DLD1 (cell line): ENCODE measurements around the gene MAP3K19.
"Not testable (repeated sequence)": the region's sequence is repeated elsewhere in the genome, so short reads cannot be mapped to it uniquely, and the experiment has no call there.

Experiments
- in situ Hi-C: cut with HindIII; loops from 2 replicates; pipeline ENCODE4 v1.10.0; 2017; ENCODE audit warnings: low sequenced_read_pairs

The MAP3K19 gene, protein sequence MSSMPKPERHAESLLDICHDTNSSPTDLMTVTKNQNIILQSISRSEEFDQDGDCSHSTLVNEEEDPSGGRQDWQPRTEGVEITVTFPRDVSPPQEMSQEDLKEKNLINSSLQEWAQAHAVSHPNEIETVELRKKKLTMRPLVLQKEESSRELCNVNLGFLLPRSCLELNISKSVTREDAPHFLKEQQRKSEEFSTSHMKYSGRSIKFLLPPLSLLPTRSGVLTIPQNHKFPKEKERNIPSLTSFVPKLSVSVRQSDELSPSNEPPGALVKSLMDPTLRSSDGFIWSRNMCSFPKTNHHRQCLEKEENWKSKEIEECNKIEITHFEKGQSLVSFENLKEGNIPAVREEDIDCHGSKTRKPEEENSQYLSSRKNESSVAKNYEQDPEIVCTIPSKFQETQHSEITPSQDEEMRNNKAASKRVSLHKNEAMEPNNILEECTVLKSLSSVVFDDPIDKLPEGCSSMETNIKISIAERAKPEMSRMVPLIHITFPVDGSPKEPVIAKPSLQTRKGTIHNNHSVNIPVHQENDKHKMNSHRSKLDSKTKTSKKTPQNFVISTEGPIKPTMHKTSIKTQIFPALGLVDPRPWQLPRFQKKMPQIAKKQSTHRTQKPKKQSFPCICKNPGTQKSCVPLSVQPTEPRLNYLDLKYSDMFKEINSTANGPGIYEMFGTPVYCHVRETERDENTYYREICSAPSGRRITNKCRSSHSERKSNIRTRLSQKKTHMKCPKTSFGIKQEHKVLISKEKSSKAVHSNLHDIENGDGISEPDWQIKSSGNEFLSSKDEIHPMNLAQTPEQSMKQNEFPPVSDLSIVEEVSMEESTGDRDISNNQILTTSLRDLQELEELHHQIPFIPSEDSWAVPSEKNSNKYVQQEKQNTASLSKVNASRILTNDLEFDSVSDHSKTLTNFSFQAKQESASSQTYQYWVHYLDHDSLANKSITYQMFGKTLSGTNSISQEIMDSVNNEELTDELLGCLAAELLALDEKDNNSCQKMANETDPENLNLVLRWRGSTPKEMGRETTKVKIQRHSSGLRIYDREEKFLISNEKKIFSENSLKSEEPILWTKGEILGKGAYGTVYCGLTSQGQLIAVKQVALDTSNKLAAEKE (N-terminal part only)

DNA sequence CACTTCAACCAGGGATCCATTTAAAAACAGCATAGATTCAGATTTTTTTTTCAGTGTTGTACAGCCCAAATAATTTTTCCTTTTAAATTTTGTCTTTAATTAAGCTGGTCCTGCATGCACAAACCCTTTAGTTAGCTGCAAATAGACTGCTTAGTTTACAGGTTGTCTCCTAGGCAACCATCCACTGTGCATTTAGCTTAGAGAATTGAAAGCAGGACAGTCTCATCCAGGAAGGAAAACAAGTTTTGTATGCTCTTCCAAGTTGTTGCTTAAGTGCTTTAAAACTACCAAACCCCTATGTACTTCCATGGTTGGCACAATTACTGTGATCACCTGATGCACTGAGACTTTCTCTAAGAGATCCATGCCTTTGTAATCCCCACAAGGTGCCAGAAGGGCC lies at the start of gene MAP3K19:
TSS of gene MAP3K19 (minus strand) at position 148 of the 400 bp plus-strand sequence. CDS start 22,800 bp downstream, outside the sequence.
- in situ Hi-C loops: no loop called here

DNA sequence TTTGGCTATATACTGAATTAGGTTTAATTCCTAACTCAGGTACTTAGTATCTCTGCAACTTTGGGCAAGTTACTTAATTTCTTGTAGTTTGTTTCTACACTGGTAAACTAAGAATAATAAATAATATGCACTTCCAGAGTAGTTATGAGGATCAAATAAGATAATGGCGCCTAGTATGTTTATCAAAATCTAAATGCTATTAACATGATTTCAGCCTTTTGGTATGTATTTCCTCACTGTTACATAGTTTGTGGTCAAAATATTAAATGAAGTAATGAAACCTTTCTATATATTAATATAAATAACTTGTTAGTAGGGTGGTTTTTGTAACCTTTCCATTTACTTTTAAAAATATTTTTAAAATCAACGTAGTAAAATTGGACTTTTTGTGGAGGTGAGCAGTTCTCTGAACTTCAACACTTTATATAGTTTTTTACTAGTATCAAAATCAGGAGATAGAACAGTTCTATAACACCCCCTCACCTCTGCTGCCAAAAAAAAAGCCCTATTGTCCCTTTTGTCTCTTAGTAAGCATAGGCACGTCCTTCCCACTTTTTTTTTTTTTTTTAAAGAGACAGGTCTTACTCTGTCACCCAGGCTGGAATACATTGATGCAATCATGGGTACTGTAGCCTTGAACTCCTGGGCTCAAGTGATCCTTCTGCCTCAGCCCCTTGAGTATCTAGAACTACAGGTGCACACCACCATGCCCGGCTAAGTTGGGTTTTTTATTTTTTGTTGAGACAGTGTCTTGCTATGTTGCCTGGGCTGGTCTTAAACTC lies 49.6 kb upstream of the MAP3K19 start:
- in situ Hi-C loops: no loop called here

DNA sequence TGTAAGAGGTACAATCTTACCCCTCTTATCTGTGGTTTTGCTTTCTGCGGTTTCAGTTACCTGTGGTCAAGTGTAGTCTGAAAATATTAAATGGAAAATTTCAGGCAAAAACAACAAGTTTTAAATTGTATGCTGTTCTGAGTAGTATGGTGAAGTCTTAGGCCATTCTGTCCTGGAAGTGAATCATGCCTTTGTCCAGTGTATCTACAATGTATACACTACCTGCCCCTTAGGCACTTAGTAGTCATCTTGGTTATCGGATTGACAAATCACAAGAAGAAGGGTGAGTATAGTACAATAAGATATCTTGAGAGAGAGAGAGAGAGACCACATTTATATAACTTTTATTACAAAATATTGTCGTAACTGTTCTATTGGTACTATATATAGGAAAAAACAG lies 48.3 kb upstream of the MAP3K19 start:
- in situ Hi-C loops: no loop called here

DNA sequence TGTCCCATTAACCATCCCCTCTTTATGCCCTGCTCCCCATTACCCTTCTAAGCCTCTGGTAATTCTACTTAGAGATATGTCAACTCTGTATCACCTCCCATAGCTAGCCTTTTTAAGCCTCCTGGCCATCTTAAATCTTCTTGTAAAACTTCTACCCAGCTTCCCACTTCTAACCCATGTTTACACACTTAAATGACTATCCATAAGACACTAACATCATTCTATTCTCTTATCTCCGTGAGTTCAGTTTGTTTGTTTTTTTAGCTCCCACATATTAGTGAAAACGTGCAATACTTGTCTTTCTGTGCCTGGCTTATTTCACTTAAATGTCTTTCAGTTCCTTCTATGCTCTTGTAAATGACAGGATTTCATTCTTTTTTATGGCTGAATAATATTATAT lies 47.3 kb upstream of the MAP3K19 start:
- in situ Hi-C loops: no loop called here

DNA sequence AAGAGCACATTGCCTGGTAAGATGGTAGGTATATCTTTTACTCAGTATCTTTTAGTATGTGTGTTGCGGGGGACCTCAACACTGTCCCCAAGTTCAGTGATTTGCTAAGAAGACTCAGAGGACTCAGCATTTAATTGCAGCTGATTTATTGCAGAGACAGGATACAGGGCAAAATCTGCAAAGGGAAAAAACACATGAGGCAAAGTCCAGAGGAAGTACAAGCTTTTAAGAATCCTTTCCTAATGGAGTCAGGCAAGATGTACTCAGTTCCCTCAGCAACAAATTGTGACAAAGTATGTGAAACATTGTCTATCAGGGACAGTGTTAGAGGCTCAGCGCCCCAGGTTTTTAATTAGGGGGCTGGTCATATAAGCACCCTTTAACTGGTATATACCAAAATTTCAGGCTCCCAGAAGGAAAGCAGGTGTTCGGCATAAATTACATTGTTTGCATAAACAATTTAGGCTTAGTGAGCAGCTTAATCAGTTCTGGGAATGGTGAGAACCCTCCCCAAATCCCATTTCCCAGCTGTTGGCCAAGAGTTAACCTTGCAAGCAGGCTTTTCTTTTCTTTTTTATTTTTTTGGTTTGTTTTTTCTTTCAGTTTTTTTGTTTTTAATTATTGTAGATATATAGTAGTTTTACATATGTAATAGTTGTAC lies 46.6 kb upstream of the MAP3K19 start:
- in situ Hi-C loops: no loop called here

DNA sequence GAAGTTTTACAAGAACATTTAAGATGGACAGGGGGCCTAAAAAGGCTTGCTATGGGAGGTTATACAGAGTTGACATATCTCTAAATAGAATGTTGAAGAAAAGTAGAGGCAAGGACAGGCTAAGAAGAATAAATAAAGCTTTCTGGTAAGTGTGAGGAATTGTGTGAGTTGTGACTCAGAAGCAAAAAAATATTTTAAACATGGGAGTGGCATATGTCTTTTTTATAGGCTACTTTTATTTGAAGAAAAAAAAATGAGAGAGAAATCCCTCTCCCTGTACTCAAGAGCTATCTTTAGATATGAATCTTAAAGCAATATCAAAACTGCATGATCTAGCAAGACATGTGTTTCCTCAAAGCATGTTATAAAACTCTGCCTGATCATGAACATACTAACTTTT lies 45.9 kb upstream of the MAP3K19 start:
- in situ Hi-C loops: no loop called here

DNA sequence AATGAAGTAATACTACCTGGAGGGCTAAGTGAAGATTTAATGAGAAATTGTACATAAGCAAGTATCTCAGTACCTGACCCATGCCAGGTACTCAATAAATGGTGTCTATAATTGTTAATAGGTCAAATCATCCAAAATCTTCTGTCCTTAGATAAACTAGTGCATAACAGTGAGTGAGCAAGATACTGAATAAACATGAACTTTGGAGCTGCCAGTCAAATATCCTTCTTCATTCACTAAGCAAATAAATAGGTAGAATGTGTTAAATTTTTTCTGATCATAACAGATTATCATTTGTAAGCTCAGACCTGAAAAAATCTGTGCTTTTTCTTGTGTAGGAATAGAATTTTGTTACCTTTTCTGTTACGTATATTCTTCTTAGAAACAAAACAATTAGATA lies 44.4 kb upstream of the MAP3K19 start:
- in situ Hi-C loops: no loop called here

DNA sequence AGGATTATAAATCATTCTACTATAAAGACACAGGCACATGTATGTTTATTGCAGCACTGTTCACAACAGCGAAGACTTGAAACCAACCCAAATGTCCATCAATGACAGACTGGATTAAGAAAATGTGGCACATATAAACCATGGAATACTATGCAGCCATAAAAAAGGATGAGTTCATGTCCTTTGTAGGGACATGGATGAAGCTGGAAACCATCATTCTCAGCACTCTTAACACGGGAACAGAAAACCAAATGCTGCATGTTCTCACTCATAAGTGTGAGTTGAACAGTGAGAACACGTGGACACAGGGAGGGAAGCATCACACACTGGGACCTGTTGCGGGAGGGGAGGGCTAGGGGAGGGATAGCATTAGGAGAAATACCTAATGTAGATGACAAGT lies 42.4 kb upstream of the MAP3K19 start:
- in situ Hi-C loops: not testable (repeated sequence)

DNA sequence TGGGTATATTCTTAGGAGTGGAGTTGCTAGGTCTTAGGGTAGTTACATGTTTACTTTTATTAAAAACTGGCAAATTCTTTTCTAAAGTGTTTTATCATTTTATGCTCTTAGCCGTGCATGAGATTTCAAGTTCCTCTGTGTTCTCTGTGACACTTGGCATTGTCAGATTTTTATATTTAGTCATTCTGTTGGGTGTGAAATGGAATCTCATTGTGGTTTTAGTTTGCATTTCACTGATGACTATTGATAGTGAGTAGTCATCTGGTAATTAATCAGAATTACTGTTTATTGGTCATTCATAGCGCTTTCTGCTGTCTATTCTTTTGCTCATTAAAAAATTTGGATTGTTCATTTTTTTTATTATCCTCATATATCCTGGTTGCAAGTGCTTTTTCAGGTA lies 39.0 kb upstream of the MAP3K19 start:
- in situ Hi-C loops: no loop called here

DNA sequence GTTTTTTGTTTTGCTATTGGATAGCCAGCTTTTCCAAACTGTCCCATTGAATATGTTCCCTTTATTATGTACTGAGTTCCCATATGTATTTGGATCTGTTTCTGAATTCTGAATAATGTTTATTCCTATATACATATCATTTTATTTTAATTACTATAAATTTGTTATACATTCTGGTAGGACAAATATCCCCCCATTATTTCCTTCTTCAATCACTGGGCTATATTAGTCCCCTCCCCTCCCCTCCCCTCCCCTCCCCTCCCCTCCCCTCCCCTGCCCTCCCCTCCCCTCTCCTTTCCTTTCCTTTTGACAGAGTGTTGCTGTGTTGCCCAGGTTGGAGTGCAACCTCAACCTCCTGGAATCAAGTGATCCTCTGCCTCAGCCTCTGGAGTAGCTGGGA lies 31.2 kb upstream of the MAP3K19 start:
- in situ Hi-C loops: no loop called here

DNA sequence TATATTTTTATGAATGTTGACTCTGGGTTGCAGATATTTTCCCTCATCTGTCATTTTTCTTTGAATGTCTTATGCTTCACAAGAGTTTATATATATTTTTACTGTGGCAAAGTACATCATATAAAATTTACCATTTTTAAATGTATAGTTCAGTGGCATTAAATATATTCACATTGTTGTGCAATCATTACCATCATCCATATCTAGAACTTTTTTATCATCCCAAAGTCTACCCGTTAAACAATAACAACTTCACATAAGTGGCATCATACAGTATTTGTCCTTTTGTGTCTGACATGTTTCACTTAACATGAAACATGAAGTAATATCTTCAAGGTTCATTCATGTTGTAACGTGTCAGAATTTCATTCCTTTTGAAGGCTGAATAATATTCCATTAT lies 29.3 kb upstream of the MAP3K19 start:
- in situ Hi-C loops: no loop called here

DNA sequence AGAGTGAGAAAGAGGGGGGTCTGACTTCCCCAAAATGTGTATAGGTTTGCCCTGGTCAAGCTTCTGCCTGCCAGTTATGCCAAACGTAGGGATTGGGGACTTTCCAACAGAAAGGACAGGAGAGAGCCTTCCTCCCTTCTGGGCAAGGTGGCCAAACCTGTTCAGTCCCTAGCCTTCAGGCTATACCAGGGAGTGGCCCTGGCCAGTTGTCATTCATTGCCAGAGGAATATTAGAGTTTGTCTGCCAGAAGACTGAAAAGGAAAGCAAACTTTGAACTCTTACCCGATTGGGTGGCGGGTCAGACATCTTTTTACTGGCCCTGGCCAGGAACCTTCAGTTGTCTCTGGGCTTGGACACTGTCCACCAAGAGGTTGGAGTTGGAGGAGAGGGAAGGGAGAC lies 27.0 kb upstream of the MAP3K19 start:
- in situ Hi-C loops: no loop called here

DNA sequence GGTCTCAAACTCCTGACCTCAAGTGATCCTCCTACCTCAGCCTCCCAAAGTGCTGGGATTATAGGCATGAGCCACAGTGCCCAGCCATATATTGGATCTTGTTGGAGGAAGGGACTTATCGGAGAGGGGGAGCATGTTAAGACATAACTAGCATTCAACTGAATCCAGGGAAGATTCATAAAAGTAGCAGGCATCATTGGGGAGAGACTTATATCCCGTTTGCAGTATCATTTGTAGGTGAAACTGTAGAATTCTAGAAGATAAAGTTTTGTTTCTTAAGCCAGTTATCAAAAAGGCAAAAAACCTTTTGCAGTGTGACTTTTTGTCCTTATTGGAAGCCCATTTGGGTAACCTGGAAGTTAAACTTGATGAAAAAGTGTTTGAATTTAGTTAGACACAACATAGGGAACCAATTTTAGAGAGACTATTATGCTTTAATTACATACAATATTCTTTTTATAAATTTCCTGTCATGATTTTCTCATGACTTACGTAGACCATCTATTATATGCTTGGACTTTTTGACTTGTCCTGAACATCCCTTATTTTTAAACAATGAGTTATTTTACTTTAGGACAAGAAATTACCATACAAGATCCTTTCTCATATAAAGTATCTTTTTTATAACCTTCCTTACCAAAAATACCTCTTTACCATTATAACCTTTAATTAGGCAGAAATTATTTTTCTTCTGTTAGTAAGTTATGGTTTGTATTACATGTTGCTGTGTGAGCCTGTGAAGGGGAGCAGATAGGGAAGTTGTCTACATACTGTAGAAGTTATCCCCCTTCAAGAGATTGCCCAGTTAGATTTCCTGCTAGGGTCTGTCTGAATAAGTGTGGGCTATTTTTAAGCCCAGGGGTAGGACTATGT lies 25.1 kb upstream of the MAP3K19 start:
- in situ Hi-C loops: no loop called here

DNA sequence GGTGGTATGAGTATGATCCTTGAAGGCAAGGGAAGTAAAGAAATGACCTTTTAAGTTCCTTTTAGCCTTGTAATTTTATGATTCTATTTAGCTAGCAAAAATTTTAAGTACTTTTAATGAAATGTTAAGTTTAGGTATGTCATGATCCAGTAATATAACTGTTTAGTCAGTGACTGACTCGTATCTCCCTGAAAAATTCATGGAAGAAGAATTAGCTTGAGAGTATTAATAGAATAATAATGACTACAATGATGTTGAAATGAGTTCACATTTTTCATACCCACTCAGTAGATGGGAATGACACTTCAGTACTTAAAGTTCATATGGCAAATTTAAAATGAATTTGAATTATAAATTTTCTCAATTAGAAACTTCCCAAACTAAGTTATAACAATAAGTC lies 19.5 kb upstream of the MAP3K19 start:
- in situ Hi-C loops: no loop called here

DNA sequence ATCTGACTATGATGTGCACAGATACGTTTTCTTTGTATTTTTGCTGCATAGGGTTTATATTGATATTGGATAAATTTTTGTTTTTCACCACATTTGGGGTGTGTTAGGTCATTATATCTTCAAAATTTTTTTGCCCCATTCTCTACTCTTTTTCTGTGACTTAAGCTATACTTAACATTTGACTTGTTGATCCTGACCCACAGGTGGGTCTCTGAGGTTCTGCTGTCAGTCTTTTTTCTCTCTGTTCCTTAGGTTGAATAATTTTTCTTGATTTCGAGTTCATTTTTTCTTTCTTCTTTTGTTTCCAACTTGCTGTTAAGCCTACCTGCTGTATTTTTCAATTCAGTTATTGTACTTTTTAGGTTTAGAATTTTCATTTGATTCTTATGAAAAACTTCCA lies 16.9 kb upstream of the MAP3K19 start:
- in situ Hi-C loops: no loop called here

DNA sequence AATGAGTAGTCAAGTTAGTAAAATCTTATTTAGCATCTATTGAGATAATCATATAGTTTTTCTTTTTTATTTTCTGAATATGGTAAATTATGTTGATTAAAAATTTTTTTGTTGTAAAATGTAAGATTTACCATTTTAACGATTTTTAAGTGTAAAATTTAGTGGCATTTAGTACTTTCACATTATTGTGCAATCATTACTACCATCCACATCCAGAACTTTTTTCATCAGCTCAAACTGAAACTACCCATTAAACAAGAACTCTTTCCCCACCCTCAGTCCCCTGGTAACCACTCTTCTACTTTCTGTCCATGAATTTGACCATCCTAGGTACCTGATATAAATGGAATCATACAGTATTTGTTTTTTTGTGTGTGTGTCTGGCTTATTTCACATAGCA lies 16.0 kb upstream of the MAP3K19 start:
- in situ Hi-C loops: no loop called here

DNA sequence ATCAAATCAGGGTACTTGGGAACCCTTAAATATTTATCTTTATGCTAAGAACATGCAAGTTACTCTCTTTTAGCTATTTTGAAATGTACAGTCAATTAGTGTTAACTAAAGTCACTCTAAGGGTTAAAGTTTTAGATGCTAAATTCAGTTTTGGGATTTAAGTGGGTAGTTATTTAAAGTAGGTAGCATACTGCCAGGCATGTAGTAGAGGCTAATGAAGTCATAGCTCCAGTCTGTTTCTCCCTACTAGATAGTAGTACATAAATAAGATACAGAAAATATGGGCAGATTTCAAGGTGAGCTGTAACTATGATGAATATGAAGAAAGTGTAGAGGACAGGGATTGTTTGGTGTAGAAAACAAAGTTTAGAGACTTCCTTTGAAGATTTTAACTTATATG lies 12.3 kb upstream of the MAP3K19 start:
- in situ Hi-C loops: no loop called here

DNA sequence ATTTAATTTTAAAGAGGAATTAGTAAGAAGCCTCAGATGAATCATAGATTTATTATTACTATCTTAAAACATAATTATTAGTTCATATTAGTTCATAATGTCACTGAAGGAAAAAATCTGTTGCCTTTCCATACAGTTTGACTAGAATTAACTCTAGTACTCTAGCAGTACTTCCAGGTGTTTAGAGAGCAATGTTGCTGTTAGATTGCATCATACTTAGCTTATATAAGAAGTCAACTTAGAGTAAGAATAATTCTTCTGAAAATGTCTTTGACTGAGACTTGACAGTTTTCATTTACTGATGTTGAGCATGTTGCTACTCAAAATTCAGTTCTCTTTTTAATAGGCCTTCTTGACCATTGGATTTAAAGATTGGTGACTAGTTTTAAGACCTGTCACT lies 9.5 kb upstream of the MAP3K19 start:
- in situ Hi-C loops: no loop called here

DNA sequence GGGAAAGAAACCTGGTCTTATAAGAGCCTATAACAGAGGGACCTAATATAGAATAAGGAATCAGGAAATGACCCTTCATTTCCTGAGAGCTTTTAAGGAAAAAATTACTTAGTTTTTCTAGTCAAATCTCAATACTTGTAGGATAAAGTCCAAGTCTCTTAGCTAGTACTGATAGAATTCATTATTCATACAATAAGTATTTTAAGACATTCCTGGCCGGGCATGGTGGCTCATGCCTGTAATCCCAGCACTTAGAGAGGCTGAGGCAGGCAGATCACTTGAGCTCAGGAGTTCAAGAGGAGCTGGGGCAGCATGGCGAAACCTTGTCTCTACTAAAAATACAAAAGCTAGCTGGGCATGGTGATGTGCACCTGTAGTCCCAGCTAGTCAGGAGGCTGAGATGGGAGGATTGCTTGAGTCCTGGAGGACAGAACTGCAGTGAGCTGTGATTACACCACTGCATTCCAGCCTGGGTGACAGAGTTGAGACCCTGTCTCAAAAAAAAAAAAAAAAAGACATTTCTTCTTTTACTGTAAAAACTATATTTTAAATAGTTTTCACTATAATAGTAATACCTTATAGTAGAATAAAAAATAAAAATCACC lies 8.0 kb upstream of the MAP3K19 start:
- in situ Hi-C loops: no loop called here
